HEK293 (cell line): ENCODE measurements around the gene PAK2.

ENCODE experiments used
- CTCF ChIA-PET: fragments of 350-600 bp; formaldehyde crosslinking; extraction: SDS; loops from one replicate; lab custom pipeline; 2021; ENCODE audit warnings: antibody characterized with exemption; lab: Yijun Ruan, JAX
- POLR2A ChIA-PET: fragments of 300-600 bp; formaldehyde crosslinking; extraction: SDS; loops from one replicate; lab custom pipeline; 2020; ENCODE audit warnings: antibody characterized with exemption, inconsistent platforms; lab: Yijun Ruan, JAX
- H3K27ac ChIP-seq: fragments of 200-500 bp; sonication (Bioruptor generic); 2 replicates; pipeline ENCODE4 v1.5.1; 2014; ENCODE audit warnings: low read depth, low read length, control low read depth, inconsistent platforms; ENCODE audit errors: extremely low read depth
- H3K36me3 ChIP-seq, 2 experiments: fragments of 200-500 bp in 1 of 2; sonication (Bioruptor generic) in 1 of 2; 1 replicate in 1 of 2; 2 replicates in 1 of 2; pipeline ENCODE4 v1.5.1; 2014 to 2017; ENCODE audit warnings: inconsistent platforms in 2 of 2, low read length in 2 of 2; ENCODE audit not compliant: control insufficient read depth in 2 of 2, insufficient read depth in 1 of 2
- H3K4me1 ChIP-seq: fragments of 200-500 bp; sonication (Bioruptor generic); 2 replicates; pipeline ENCODE4 v1.5.1; 2014; ENCODE audit warnings: mild to moderate bottlenecking, low read length, inconsistent platforms; ENCODE audit not compliant: control insufficient read depth, insufficient read depth
- H3K4me3 ChIP-seq: 2 replicates; pipeline ENCODE4 v1.5.1; 2011; ENCODE audit warnings: low read depth, mild to moderate bottlenecking, control low read depth, low read length, moderate library complexity
- H3K9me3 ChIP-seq: fragments of 200-500 bp; sonication (Bioruptor generic); 2 replicates; pipeline ENCODE4 v1.5.1; 2014; ENCODE audit warnings: low read depth, low read length, inconsistent platforms; ENCODE audit not compliant: control insufficient read depth, insufficient read depth
- GLIS2 ChIP-seq: fragments of 450-650 bp; formaldehyde crosslinking; IDR thresholded peaks from 2 replicates; pipeline ENCODE4 v1.5.1; 2016; ENCODE audit warnings: missing biosample characterization, missing genetic modification characterization
- HOXC10 ChIP-seq: sonication (generic); formaldehyde crosslinking; IDR thresholded peaks from 2 replicates; pipeline ENCODE4 v1.8.1; 2023; ENCODE audit warnings: mild to moderate bottlenecking, missing genetic modification reagents
- KLF7 ChIP-seq: fragments of 450-650 bp; formaldehyde crosslinking; IDR thresholded peaks from 2 replicates; pipeline ENCODE4 v1.5.1; 2016; ENCODE audit warnings: missing biosample characterization, missing genetic modification characterization, borderline replicate concordance
- PRDM1 ChIP-seq: fragments of 450-650 bp; formaldehyde crosslinking; IDR thresholded peaks from 2 replicates; pipeline ENCODE4; 2016; ENCODE audit warnings: missing biosample characterization, missing genetic modification characterization
- ZBTB48 ChIP-seq: fragments of 450-650 bp; formaldehyde crosslinking; IDR thresholded peaks from 2 replicates; pipeline ENCODE4 v1.5.1; 2016; ENCODE audit warnings: missing biosample characterization, missing genetic modification characterization
- ZBTB8A ChIP-seq: fragments of 450-650 bp; formaldehyde crosslinking; IDR thresholded peaks from 2 replicates; pipeline ENCODE4 v1.5.1; 2016; ENCODE audit warnings: missing biosample characterization, missing genetic modification characterization
- ZFHX2 ChIP-seq: fragments of 450-650 bp; formaldehyde crosslinking; conservative IDR thresholded peaks from 2 replicates; pipeline ENCODE4 v1.5.1; 2016; ENCODE audit warnings: missing biosample characterization, missing genetic modification characterization
- ZFP37 ChIP-seq: fragments of 450-650 bp; formaldehyde crosslinking; IDR thresholded peaks from 2 replicates; pipeline ENCODE4 v1.5.1; 2016; ENCODE audit warnings: missing biosample characterization, missing genetic modification characterization
- ZNF10 ChIP-seq: fragments of 450-650 bp; formaldehyde crosslinking; IDR thresholded peaks from 2 replicates; pipeline ENCODE4 v1.5.1; 2017; ENCODE audit warnings: missing biosample characterization, missing genetic modification characterization
- ZNF133 ChIP-seq: fragments of 450-650 bp; formaldehyde crosslinking; IDR thresholded peaks from 2 replicates; pipeline ENCODE4 v1.5.1; 2016; ENCODE audit warnings: missing biosample characterization, missing genetic modification characterization
- ZNF169 ChIP-seq: fragments of 450-650 bp; formaldehyde crosslinking; IDR thresholded peaks from 2 replicates; pipeline ENCODE4 v1.5.1; 2016; ENCODE audit warnings: missing biosample characterization, missing genetic modification characterization
- ZNF184 ChIP-seq: fragments of 450-650 bp; IDR thresholded peaks from 2 replicates; pipeline ENCODE4 v1.5.1; 2018; ENCODE audit warnings: missing biosample characterization, mild to moderate bottlenecking, missing genetic modification characterization
- ZNF2 ChIP-seq: fragments of 450-650 bp; formaldehyde crosslinking; IDR thresholded peaks from 2 replicates; pipeline ENCODE4 v1.5.1; 2016; ENCODE audit warnings: missing biosample characterization, missing genetic modification characterization
- ZNF202 ChIP-seq: fragments of 450-650 bp; formaldehyde crosslinking; IDR thresholded peaks from 2 replicates; pipeline ENCODE4 v1.5.1; 2016; ENCODE audit warnings: missing biosample characterization, missing genetic modification characterization, borderline replicate concordance
- ZNF223 ChIP-seq: fragments of 450-650 bp; formaldehyde crosslinking; IDR thresholded peaks from 2 replicates; pipeline ENCODE4 v1.5.1; 2016; ENCODE audit warnings: missing biosample characterization, missing genetic modification characterization
- ZNF239 ChIP-seq: fragments of 450-650 bp; formaldehyde crosslinking; IDR thresholded peaks from 2 replicates; pipeline ENCODE4 v1.5.1; 2016; ENCODE audit warnings: missing biosample characterization, missing genetic modification characterization
- ZNF24 ChIP-seq: fragments of 450-650 bp; formaldehyde crosslinking; IDR thresholded peaks from 2 replicates; pipeline ENCODE4 v1.5.1; 2016; ENCODE audit warnings: missing biosample characterization, missing genetic modification characterization
- ZNF302 ChIP-seq: fragments of 450-650 bp; formaldehyde crosslinking; IDR thresholded peaks from 2 replicates; pipeline ENCODE4 v1.5.1; 2016; ENCODE audit warnings: missing biosample characterization, missing genetic modification characterization, low read depth
- ZNF354C ChIP-seq: fragments of 450-650 bp; formaldehyde crosslinking; IDR thresholded peaks from 2 replicates; pipeline ENCODE4 v1.5.1; 2016; ENCODE audit warnings: missing biosample characterization, missing genetic modification characterization, low read depth, borderline replicate concordance
- ZNF394 ChIP-seq: fragments of 450-650 bp; formaldehyde crosslinking; IDR thresholded peaks from 2 replicates; pipeline ENCODE4 v1.5.1; 2016; ENCODE audit warnings: missing biosample characterization, missing genetic modification characterization, mild to moderate bottlenecking, moderate library complexity, borderline replicate concordance
- ZNF404 ChIP-seq: fragments of 450-650 bp; formaldehyde crosslinking; IDR thresholded peaks from 2 replicates; pipeline ENCODE4 v1.5.1; 2017; ENCODE audit warnings: missing biosample characterization, missing genetic modification characterization
- ZNF416 ChIP-seq: fragments of 450-650 bp; formaldehyde crosslinking; IDR thresholded peaks from 2 replicates; pipeline ENCODE4 v1.5.1; 2016; ENCODE audit warnings: missing biosample characterization, missing genetic modification characterization
- ZNF510 ChIP-seq: fragments of 450-650 bp; formaldehyde crosslinking; IDR thresholded peaks from 2 replicates; pipeline ENCODE4 v1.5.1; 2018; ENCODE audit warnings: mild to moderate bottlenecking, missing genetic modification characterization, missing biosample characterization; ENCODE audit not compliant: insufficient replicate concordance
- ZNF660 ChIP-seq: fragments of 450-650 bp; IDR thresholded peaks from 2 replicates; pipeline ENCODE4 v1.5.1; 2018; ENCODE audit warnings: missing biosample characterization, mild to moderate bottlenecking, missing genetic modification characterization
- ZNF701 ChIP-seq: fragments of 450-650 bp; formaldehyde crosslinking; IDR thresholded peaks from 2 replicates; pipeline ENCODE4 v1.5.1; 2016; ENCODE audit warnings: missing biosample characterization, missing genetic modification characterization
- ZNF747 ChIP-seq: fragments of 450-650 bp; formaldehyde crosslinking; IDR thresholded peaks from 2 replicates; pipeline ENCODE4 v1.5.1; 2016; ENCODE audit warnings: missing biosample characterization, missing genetic modification characterization
- ZNF76 ChIP-seq: fragments of 450-650 bp; formaldehyde crosslinking; IDR thresholded peaks from 2 replicates; pipeline ENCODE4; 2016; ENCODE audit warnings: low read depth, missing biosample characterization, missing genetic modification characterization, borderline replicate concordance
- ZNF843 ChIP-seq: fragments of 450-650 bp; formaldehyde crosslinking; IDR thresholded peaks from 2 replicates; pipeline ENCODE4 v1.5.1; 2016; ENCODE audit warnings: missing biosample characterization, missing genetic modification characterization
- ZSCAN30 ChIP-seq: fragments of 450-650 bp; IDR thresholded peaks from 2 replicates; pipeline ENCODE4 v1.5.1; 2018; ENCODE audit warnings: missing biosample characterization, mild to moderate bottlenecking, missing genetic modification characterization, moderate library complexity
- TF ChIP-seq, protein P1 (sequence below): fragments of 450-650 bp; formaldehyde crosslinking; IDR thresholded peaks from 2 replicates; pipeline ENCODE4 v1.5.1; 2017; ENCODE audit warnings: missing biosample characterization, missing genetic modification characterization
- TF ChIP-seq, protein P2 (sequence below): fragments of 450-650 bp; formaldehyde crosslinking; IDR thresholded peaks from 2 replicates; pipeline ENCODE4 v1.5.1; 2016; ENCODE audit warnings: missing biosample characterization, missing genetic modification characterization

PAK2 gene

DNA sequence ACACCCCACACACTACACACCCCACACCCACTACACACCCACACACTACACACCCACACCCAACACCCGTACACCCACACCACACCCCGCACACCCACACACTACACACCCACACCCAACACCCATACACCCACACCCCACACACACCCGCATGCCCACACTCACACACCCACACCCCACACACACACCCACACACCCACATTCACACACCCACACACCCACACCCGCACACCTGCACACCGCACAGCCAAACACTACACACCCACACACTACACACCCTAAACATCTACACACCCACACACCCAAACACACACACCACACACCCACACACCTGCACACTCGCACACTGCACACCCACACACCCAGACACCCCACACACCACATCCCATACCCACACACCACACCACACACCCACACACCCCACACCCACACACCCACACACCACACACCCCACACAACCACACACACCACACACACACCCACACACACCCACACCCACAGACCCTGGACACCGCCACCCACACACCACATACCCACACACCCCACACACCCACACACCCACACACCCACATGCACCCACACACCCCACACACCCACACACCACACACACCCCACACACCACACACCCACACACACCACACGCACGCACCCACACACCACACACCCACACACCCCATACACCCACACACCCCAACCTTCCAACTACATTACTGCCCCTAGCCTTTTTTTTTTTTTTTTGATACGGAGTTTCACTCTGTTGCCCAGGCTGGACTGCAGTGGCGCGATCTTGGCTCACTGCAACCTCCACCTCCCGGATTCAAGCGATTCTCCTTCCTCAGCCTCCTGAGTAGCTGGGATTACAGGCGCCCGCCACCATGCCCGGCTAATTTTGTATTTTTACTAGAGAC, 44.5 kb upstream of the PAK2 start (continued):
- TF ChIP-seq ZBTB8A (tag by site-specific recombination) (no peak), ZNF202 (tag by site-specific recombination) (no peak), ZFHX2 (tag by site-specific recombination) (peak; percentile 99)
- TF ChIP-seq, protein P1, sequence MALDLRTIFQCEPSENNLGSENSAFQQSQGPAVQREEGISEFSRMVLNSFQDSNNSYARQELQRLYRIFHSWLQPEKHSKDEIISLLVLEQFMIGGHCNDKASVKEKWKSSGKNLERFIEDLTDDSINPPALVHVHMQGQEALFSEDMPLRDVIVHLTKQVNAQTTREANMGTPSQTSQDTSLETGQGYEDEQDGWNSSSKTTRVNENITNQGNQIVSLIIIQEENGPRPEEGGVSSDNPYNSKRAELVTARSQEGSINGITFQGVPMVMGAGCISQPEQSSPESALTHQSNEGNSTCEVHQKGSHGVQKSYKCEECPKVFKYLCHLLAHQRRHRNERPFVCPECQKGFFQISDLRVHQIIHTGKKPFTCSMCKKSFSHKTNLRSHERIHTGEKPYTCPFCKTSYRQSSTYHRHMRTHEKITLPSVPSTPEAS (tag by site-specific recombination) = peak; percentile 70

DNA sequence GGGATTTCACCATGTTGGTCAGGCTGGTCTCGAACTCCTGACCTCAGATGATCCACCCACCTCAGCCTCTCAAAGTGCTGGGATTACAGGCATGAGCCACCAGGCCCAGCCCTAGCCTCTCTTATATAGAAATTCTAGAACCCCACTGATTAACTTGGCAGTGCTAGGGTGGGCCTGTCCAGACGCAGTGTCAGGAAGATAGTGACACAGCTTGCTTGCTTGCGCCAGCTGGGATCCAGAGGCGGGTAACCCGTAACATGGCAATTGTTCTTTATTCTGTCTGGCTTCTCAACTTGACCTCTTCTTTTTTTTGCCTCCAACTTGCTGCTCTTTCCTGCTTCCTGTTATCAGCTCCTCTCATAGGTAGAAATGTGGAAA, 43.8 kb upstream of the PAK2 start:
- H3K36me3 ChIP-seq = no peaks in the 10 kb centered on the region
- TF ChIP-seq GLIS2 (no peak), ZFP37 (tag by site-specific recombination) (no peak), ZNF302 (tag by site-specific recombination) (no peak), ZNF10 (tag by site-specific recombination) (no peak), ZNF394 (tag by site-specific recombination) (no peak), ZNF133 (no peak), KLF7 (tag by site-specific recombination) (no peak), ZNF239 (tag by site-specific recombination) (no peak), ZBTB48 (tag by site-specific recombination) (no peak), ZNF660 (tag by site-specific recombination) (no peak), ZSCAN30 (tag by site-specific recombination) (no peak), ZNF223 (tag by site-specific recombination) (no peak), ZNF24 (no peak), ZNF76 (tag by site-specific recombination) (no peak), ZNF169 (tag by site-specific recombination) (no peak), ZNF843 (no peak), ZNF510 (tag by site-specific recombination) (no peak), ZNF184 (tag by site-specific recombination) (no peak), HOXC10 (no peak), ZNF2 (tag by site-specific recombination) (no peak)
- CTCF ChIA-PET = interaction anchor here (0.7 to 2.0 kb wide), 2 partner anchors 10 to 11 kb away, joined by 4 read pairs; no protein-coding TSS in a partner anchor

DNA sequence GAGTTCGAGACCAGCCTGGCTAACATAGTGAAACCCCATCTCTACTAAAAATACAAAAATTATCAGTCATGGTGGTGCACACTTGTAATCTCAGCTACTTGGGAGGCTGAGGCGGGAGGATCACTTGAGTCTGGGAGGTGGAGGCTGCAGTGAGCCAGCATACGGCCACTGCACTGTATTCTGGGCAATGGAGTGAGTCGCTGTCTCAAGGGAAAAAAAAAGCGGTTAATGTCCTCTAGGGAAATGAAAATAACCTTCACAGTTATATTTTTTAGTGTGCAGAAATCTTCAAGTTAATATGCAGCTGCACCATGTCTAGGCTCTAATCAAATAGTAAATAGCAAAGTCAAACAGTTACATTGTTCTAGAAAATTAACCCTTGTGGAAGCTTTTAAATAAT, 42.4 kb upstream of the PAK2 start:
- POLR2A ChIA-PET = no interaction called here
- no peaks in the 10 kb centered on the region for H3K36me3 ChIP-seq
- no peaks in the 10 kb centered on the region for H3K9me3 ChIP-seq
- no peak overlapping the region for H3K27ac ChIP-seq
- no peaks in the 10 kb centered on the region for H3K4me1 ChIP-seq
- CTCF ChIA-PET = interaction anchor here (0.7 to 2.0 kb wide), 3 partner anchors 10 to 795 kb away, joined by 3 to 4 read pairs (median 4); no protein-coding TSS in a partner anchor
- no peak overlapping the region for H3K4me3 ChIP-seq
- TF ChIP-seq ZNF701 (tag by site-specific recombination) = no peak
- TF ChIP-seq ZNF747 = no peak
- no peak for TF ChIP-seq PRDM1 (tag by site-specific recombination)
- TF ChIP-seq, protein P2, sequence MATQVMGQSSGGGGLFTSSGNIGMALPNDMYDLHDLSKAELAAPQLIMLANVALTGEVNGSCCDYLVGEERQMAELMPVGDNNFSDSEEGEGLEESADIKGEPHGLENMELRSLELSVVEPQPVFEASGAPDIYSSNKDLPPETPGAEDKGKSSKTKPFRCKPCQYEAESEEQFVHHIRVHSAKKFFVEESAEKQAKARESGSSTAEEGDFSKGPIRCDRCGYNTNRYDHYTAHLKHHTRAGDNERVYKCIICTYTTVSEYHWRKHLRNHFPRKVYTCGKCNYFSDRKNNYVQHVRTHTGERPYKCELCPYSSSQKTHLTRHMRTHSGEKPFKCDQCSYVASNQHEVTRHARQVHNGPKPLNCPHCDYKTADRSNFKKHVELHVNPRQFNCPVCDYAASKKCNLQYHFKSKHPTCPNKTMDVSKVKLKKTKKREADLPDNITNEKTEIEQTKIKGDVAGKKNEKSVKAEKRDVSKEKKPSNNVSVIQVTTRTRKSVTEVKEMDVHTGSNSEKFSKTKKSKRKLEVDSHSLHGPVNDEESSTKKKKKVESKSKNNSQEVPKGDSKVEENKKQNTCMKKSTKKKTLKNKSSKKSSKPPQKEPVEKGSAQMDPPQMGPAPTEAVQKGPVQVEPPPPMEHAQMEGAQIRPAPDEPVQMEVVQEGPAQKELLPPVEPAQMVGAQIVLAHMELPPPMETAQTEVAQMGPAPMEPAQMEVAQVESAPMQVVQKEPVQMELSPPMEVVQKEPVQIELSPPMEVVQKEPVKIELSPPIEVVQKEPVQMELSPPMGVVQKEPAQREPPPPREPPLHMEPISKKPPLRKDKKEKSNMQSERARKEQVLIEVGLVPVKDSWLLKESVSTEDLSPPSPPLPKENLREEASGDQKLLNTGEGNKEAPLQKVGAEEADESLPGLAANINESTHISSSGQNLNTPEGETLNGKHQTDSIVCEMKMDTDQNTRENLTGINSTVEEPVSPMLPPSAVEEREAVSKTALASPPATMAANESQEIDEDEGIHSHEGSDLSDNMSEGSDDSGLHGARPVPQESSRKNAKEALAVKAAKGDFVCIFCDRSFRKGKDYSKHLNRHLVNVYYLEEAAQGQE (tag by site-specific recombination) = no peak
- TF ChIP-seq ZNF416 (tag by site-specific recombination) = no peak
- TF ChIP-seq ZNF354C (tag by site-specific recombination) = no peak
- no peak for TF ChIP-seq ZNF404 (tag by site-specific recombination)

More for the DNA sequence above, 43.8 kb upstream of the PAK2 start:
- Histone ChIP-seq H3K4me1 (no peaks in the 10 kb centered on the region), H3K4me3 (no peak overlapping the region), H3K9me3 (no peaks in the 10 kb centered on the region), H3K27ac (no peak overlapping the region)
- POLR2A ChIA-PET = no interaction called here
